Ovary (tissue), 9 donors: ENCODE results near the gene PEX10. TPM values are rescaled to one million over a fixed set of nuclear protein-coding genes. Genes with fewer than 3 reads are reported as not detected.

ENCODE experiments used
- DNase-seq, 5 donors: peaks; one replicate each; pipeline ENCODE4 v3.0.0-alpha.2; 2019 to 2020
- H3K27ac ChIP-seq, 2 donors: fragments of 200-600 bp; one replicate each; pipeline versions ENCODE4 v1.5.1 to v1.8.0; 2019 to 2022
- H3K27me3 ChIP-seq: fragments of 200-600 bp; one replicate; pipeline ENCODE4 v1.8.0; 2022
- H3K36me3 ChIP-seq: fragments of 200-600 bp; sonication (generic); one replicate; pipeline ENCODE4 v1.5.1; 2019
- H3K4me1 ChIP-seq: one replicate; pipeline ENCODE4 v1.8.1; 2013; ENCODE audit warnings: mild to moderate bottlenecking, moderate library complexity; ENCODE audit not compliant: insufficient read depth
- H3K4me3 ChIP-seq: fragments of 200-600 bp; sonication (generic); one replicate; pipeline ENCODE4 v1.5.1; 2017
- H3K9me3 ChIP-seq, 2 donors: fragments of 200-600 bp in 1 of 2; sonication (generic) in 1 of 2; one replicate each; pipeline versions ENCODE4 v1.5.1 to v1.8.1; 2013 to 2019; ENCODE audit warnings: mild to moderate bottlenecking in 1 of 2, moderate library complexity in 1 of 2
- EP300 ChIP-seq: sonication (generic); formaldehyde crosslinking; IDR thresholded peaks from one replicate; pipeline ENCODE4 v1.6.1; 2017; ENCODE audit warnings: antibody characterized with exemption
- POLR2A ChIP-seq: fragments of 450-650 bp; IDR thresholded peaks from one replicate; pipeline ENCODE4 v1.6.1; 2017; ENCODE audit warnings: antibody characterized with exemption, mild to moderate bottlenecking, moderate library complexity
- WGBS, 3 donors: extraction: QIAGEN DNeasy Blood & Tissue Kit in 1 of 3; methylation state at CpG; one replicate each; pipeline versions ENCODE4 v1.1.5 to v1.1.7; 2013 to 2017; 5-methylcytosine and 5-hydroxymethylcytosine counted together
- intact Hi-C, 4 donors: fragments of 100-400 bp; cut with DNase I; formaldehyde crosslinking; loops; one replicate each; pipeline versions ENCODE4 v1.11.0 to v1.15.1; 2022 to 2023
- polyA plus RNA-seq, 2 donors: library from polyadenylated mRNA; stranded (reverse); fragments of 200-250 nt in 1 of 2; fragments of 350-450 nt in 1 of 2; fragmentation: Illumina TruSeq in 1 of 2; extraction: RNeasy Lipid Tissue Mini Kit (QIAGEN cat#74804) in 1 of 2; gene quantifications; one replicate each; pipeline ENCODE4 v1.2.3, GENCODE V29; 2013 to 2014
- total RNA-seq, 7 donors: library from RNA; depleted of rRNA in 2 of 7; stranded (reverse); fragments of >200 nt in 2 of 7; fragmentation: NEBNext Ultra II Directional in 3 of 7; extraction: Animal tissue kit (Norgen Biotek cat#: 25700) in 3 of 7; gene quantifications; one replicate each; pipeline versions ENCODE4 v1.1.0 to v1.2.4, GENCODE V29; 2016 to 2023
- TF ChIP-seq, protein P1 (sequence below), 3 donors: fragments of 450-650 bp in 2 of 3; fragments of 200-600 bp in 1 of 3; IDR thresholded peaks; one replicate each; pipeline versions ENCODE4 v1.5.1 to v1.8.0; 2016 to 2022; ENCODE audit warnings: antibody characterized with exemption in 3 of 3, mild to moderate bottlenecking in 1 of 3
- donor health status: DM: no; HTN: no; CAD: no; lungs with moderate emphysema.
- donor health status: DM: no; HTN: no; CAD: no.
- donor health status: Bipolar disorder and iron deficiency.
- donor health status: DM: yes; HTN: yes; CAD: no.
- donor health status: DM: no; HTN: no; CAD: no.
- donor health status: DM: yes; HTN: yes; CAD: no.

The PEX10 gene
- total and polyA plus RNA-seq, 9 donors, result 14.4 to 25.9 (median 19.3) TPM

DNA sequence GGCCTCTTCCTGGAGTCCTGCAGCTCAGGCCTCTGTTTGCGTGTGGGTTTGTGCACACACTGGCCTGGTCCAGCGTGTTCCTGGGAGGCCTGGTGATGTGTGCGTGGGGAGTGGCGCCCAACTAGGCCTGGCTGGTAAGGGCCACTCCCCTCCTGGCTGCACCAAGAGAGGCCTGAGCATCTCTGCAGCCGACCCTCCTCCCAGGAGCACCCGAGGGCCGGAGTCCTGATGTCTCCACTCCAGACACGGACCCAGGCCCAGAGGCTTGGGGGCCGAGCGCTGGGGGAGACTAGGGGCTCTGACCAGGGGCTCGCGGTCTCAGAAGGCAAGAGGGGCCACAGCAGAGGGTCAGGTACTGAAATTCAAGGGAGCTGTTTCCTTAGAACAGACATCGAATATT lies 54.3 kb downstream of the PEX10 start:
- Histone ChIP-seq H3K36me3 (no peaks in the 10 kb centered on the region), H3K4me1 (no peaks in the 10 kb centered on the region), H3K27me3 (no peaks in the 10 kb centered on the region), H3K27ac (no peak overlapping the region), H3K4me3 (no peak overlapping the region), H3K9me3 (no peaks in the 10 kb centered on the region)
- intact Hi-C loops, result no loop called here
- 84 to 89% (median 87%) methylated on average over 13 of the region's 13 CpGs for WGBS, 3 donors
- TF ChIP-seq POLR2A (no peak), EP300 (no peak)
- TF ChIP-seq, protein P1, sequence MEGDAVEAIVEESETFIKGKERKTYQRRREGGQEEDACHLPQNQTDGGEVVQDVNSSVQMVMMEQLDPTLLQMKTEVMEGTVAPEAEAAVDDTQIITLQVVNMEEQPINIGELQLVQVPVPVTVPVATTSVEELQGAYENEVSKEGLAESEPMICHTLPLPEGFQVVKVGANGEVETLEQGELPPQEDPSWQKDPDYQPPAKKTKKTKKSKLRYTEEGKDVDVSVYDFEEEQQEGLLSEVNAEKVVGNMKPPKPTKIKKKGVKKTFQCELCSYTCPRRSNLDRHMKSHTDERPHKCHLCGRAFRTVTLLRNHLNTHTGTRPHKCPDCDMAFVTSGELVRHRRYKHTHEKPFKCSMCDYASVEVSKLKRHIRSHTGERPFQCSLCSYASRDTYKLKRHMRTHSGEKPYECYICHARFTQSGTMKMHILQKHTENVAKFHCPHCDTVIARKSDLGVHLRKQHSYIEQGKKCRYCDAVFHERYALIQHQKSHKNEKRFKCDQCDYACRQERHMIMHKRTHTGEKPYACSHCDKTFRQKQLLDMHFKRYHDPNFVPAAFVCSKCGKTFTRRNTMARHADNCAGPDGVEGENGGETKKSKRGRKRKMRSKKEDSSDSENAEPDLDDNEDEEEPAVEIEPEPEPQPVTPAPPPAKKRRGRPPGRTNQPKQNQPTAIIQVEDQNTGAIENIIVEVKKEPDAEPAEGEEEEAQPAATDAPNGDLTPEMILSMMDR (IDR thresholded peaks at IDR 0.05), result no peak
- peak in 1 of 5 donors; percentile 29 for DNase-seq

DNA sequence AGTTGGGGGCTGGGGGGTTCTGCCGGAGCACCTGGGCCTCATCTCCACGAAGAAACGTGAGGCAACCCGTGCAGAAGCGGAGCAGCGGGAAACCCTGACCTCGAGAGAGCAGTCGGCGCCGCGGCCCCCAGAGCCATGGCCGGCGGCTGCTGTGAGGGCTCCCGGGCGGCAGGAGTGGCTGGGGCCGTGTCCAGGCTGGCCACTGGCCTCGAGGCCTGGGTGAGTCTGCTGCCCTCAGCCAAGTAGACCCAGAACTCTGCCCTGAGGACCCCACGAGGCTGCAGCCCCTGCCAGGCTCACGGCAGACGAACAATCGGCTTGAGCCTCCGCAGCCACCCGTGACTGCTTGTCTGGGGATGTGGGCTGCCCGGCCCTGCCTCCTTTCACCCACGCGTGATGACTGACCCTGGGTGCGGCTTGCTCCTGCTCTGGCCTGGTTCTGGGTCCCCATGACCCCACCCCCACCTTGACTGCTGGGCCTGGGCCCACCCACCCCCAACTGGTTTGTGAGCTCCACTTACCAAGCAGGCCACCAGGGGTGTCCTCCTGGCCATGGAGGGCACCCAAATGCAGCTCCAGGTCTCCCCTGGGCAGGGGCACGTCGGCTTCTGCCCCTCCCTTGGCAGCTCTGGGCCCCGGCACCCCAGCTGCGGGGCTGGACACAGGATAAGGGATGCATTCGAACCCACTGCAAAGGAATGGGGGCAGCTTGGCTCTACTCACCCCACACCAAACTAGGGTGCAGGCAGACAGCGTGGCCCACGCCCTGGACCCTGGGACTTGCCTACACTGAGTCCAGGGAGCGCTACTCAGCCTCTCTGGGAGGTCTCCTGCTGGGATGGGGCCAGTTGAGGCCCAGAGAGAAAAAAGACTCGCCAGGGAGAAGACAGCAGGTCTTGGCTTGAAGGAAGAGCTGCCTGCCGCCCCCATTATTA lies 55.2 kb downstream of the PEX10 start:
- TF ChIP-seq EP300, result no peak
- no peak for TF ChIP-seq POLR2A
- TF ChIP-seq, protein P1 (IDR thresholded peaks at IDR 0.05), result no peak
- DNase-seq, result peak in 2 of 5 donors; percentile 14 to 30
- intact Hi-C loops, result no loop called here
- WGBS, 3 donors, result 79 to 86% (median 85%) methylated on average over 33 to 37 of the region's 37 CpGs
- Histone ChIP-seq H3K27ac (no peak overlapping the region), H3K4me3 (no peak overlapping the region), H3K9me3 (no peaks in the 10 kb centered on the region), H3K36me3 (no peaks in the 10 kb centered on the region), H3K27me3 (no peaks in the 10 kb centered on the region), H3K4me1 (no peaks in the 10 kb centered on the region)

DNA sequence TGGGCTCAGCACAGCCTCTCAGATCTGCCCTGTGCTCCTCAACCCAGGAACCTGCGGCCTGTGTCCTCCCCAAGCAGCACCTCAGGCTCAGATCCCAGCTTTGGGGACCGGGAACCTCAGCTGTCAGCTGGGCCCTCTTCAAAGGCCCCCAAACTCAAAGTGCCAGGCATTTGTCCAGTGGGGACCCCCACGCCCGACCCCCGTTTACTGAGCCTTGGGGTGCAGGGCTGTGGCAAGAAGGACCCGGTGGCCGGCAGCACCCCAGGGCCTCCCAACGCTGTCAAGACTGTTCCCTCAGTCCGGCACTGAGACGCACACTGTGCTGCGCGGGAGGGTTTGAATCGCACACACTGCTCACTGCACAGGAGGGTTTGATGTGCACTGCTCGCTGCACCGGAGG lies 56.0 kb downstream of the PEX10 start:
- intact Hi-C loops, result no loop called here
- H3K4me1 ChIP-seq, result no peaks in the 10 kb centered on the region

DNA sequence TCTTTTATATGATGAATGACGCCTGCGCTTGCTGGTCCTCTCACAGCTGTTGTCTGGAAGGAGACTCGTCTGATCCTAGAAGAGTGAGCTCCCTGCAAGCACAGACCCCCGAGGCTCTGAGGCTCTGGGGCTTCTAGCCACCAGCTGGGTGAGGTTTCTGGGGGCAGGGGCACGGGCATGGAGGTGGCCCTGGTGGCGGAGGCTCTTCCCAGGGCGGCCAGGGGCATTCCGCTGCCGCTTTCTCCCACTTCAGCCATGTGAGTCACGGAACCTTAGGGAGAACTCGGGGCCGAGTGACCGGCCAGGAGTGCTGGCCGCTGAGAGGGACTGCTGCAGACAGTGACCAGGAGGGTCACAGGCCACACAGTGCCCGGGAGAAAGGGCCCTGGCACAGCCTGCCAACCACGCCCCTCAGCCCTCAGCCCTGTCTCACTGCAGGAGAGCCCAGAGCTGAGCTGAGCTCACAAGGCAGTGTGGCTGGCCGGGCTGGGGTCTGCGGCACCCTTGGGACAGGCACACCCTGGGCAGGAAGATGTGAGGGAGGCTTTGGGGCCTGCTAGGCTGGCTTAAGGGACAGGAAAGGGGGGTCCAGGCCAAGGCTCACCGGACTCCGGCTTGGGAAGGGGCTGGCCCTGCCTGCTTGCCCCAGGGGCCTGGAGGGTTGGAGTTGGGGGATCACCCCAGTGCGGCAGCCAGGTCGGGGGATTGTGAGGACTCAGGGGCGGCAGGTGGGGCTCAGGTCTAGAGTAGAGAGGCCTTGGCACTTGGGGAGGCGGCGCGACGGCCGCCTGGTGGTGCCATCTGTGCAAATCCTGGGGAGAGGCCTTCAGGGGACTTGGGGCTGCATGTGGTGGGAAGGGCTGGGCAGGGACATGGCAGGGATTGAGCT lies 56.7 kb downstream of the PEX10 start:
- Histone ChIP-seq H3K4me1 (no peaks in the 10 kb centered on the region), H3K36me3 (no peaks in the 10 kb centered on the region), H3K27ac (no peak overlapping the region), H3K4me3 (no peak overlapping the region), H3K9me3 (no peaks in the 10 kb centered on the region), H3K27me3 (no peaks in the 10 kb centered on the region)
- WGBS, 3 donors, result 73 to 83% (median 76%) methylated on average over 27 to 28 of the region's 28 CpGs
- DNase-seq, result peak in 2 of 5 donors; percentile 17 to 30
- intact Hi-C loops, result no loop called here
- no peak for TF ChIP-seq POLR2A
- TF ChIP-seq, protein P1 (IDR thresholded peaks at IDR 0.05), result no peak
- no peak for TF ChIP-seq EP300

More for the DNA sequence above, 56.0 kb downstream of the PEX10 start:
- H3K9me3 ChIP-seq, result no peaks in the 10 kb centered on the region
- DNase-seq, result no peak
- 91 to 94% (median 91%) methylated on average over 15 of the region's 15 CpGs for WGBS, 3 donors
- no peaks in the 10 kb centered on the region for H3K36me3 ChIP-seq
- H3K4me3 ChIP-seq, result no peak overlapping the region
- no peak overlapping the region for H3K27ac ChIP-seq
- TF ChIP-seq, protein P1 (IDR thresholded peaks at IDR 0.05), result no peak
- TF ChIP-seq POLR2A (no peak), EP300 (no peak)
- no peaks in the 10 kb centered on the region for H3K27me3 ChIP-seq
